RCC 7860 (cell line): ENCODE measurements around the gene CLEC16A.
A peak's percentile ranks its signal among the peaks of the same experiment; 100 is the strongest.
"Not testable (repeated sequence)": the region's sequence is repeated elsewhere in the genome, so short reads cannot be mapped to it uniquely, and the experiment has no call there.

Experiments
- DNase-seq: peaks from one replicate; pipeline ENCODE4 v3.0.0-alpha.2; 2015; ENCODE audit warnings: low spot score
- FAIRE-seq: peaks from 2 replicates; lab custom pipeline; 2012; peaks lifted over from hg19 to GRCh38; lab: Jason Lieb, UNC

Gene CLEC16A

GRCh38 chr16:11093572-11094074, 149.3 kb downstream of the CLEC16A start:
- FAIRE-seq (no peak), DNase-seq (no peak)

- FAIRE-seq: no peak
- DNase-seq: peak; percentile 62
Measured at GRCh38 chr16:11094075-11094856, 149.9 kb downstream of the CLEC16A start.

GRCh38 chr16:11094857-11095565, 150.6 kb downstream of the CLEC16A start:
- DNase-seq (no peak), FAIRE-seq (no peak)

GRCh38 chr16:11095935-11096334, 151.6 kb downstream of the CLEC16A start:
- DNase-seq: no peak
- no peak for FAIRE-seq

GRCh38 chr16:11097094-11097786, 152.9 kb downstream of the CLEC16A start:
- DNase-seq: no peak
- no peak for FAIRE-seq

- FAIRE-seq (no peak), DNase-seq (no peak)
Measured at GRCh38 chr16:11097787-11098167, 153.4 kb downstream of the CLEC16A start.

- no peak for FAIRE-seq
- no peak for DNase-seq
Measured at GRCh38 chr16:11098601-11099390, 154.4 kb downstream of the CLEC16A start.

- FAIRE-seq: no peak
- DNase-seq: no peak
Measured at GRCh38 chr16:11099672-11100205, 155.4 kb downstream of the CLEC16A start.

- FAIRE-seq: peak; percentile 64
- DNase-seq: peak; percentile 63
Measured at GRCh38 chr16:11100239-11100750, 155.9 kb downstream of the CLEC16A start.

GRCh38 chr16:11101283-11101682, 156.9 kb downstream of the CLEC16A start:
- FAIRE-seq (no peak), DNase-seq (no peak)

GRCh38 chr16:11101695-11102522, 157.5 kb downstream of the CLEC16A start:
- DNase-seq: no peak
- FAIRE-seq: no peak

GRCh38 chr16:11102523-11102898, 158.1 kb downstream of the CLEC16A start:
- FAIRE-seq (no peak), DNase-seq (no peak)

- FAIRE-seq: not testable (repeated sequence)
Measured at GRCh38 chr16:11103301-11103700, 158.9 kb downstream of the CLEC16A start.

GRCh38 chr16:11104168-11105037, 160.0 kb downstream of the CLEC16A start:
- FAIRE-seq (no peak), DNase-seq (no peak)

More at GRCh38 chr16:11103301-11103700, 158.9 kb downstream of the CLEC16A start:
- DNase-seq: not testable (repeated sequence)

- DNase-seq: peak; percentile 66
- FAIRE-seq: no peak
Measured at GRCh38 chr16:11105038-11105903, 160.9 kb downstream of the CLEC16A start.

GRCh38 chr16:11106726-11107125, 162.4 kb downstream of the CLEC16A start:
- no peak for DNase-seq
- FAIRE-seq: no peak

- FAIRE-seq (no peak), DNase-seq (peak; percentile 57)
Measured at GRCh38 chr16:11107780-11108465, 163.6 kb downstream of the CLEC16A start.
